Urinary bladder (tissue), 4 donors: Measurements from ENCODE around the gene SRP72. TPM values are rescaled to one million over a fixed set of nuclear protein-coding genes. Genes with fewer than 3 reads are reported as not detected.

ENCODE experiments used
- DNase-seq: peaks from one replicate; pipeline ENCODE4 v3.0.0-alpha.2; 2015; ENCODE audit errors: extremely low spot score
- H3K27ac ChIP-seq: one replicate; pipeline ENCODE4 v1.5.1; 2013; ENCODE audit warnings: low read depth, mild to moderate bottlenecking, moderate library complexity
- H3K36me3 ChIP-seq: one replicate; pipeline ENCODE4 v1.6.1; 2013; ENCODE audit warnings: mild to moderate bottlenecking, moderate library complexity; ENCODE audit not compliant: insufficient read depth
- H3K4me1 ChIP-seq: one replicate; pipeline ENCODE4 v1.6.1; 2013; ENCODE audit warnings: mild to moderate bottlenecking, moderate library complexity; ENCODE audit not compliant: insufficient read depth
- H3K4me3 ChIP-seq: one replicate; pipeline ENCODE4 v1.5.1; 2013; ENCODE audit warnings: low read depth, low read length
- WGBS: extraction: QIAGEN DNeasy Blood & Tissue Kit; methylation state at CpG from one replicate; pipeline ENCODE4 v1.1.7; 2013; 5-methylcytosine and 5-hydroxymethylcytosine counted together
- polyA plus RNA-seq: library from polyadenylated mRNA; stranded (reverse); fragments of 200-250 nt; gene quantifications from one replicate; pipeline ENCODE4 v1.2.3, GENCODE V29; 2013
- total RNA-seq: library from RNA; depleted of rRNA; stranded (reverse); fragments of >200 nt; gene quantifications from one replicate; pipeline ENCODE4 v1.2.3, GENCODE V29; 2014
- donor health status: healthy with polysubstance abuse.
- donor health status: healthy.

The SRP72 gene
- 70.4 TPM for total RNA-seq
- 47.6 TPM for polyA plus RNA-seq

- peak within 1 kb of the TSS; percentile 73 for H3K27ac ChIP-seq
- peaks cover 4% of the 10 kb centered on the region for H3K4me1 ChIP-seq
- DNase-seq, result peak; percentile 81
- H3K4me3 ChIP-seq, result peak within 1 kb of the TSS; percentile 92
- peaks cover 6% of the 10 kb centered on the region for H3K36me3 ChIP-seq
- WGBS, result under 1% methylated on average over 62 of the region's 62 CpGs
These were observed at the start of gene SRP72 for GRCh38 chr4:56467284-56468096. Gene SRP72 (plus strand): TSS chr4:56467617. CDS start chr4:56467636, 19 bp downstream.

- no peak for DNase-seq
- Histone ChIP-seq H3K36me3 (no peaks in the 10 kb centered on the region), H3K4me1 (no peaks in the 10 kb centered on the region), H3K4me3 (no peak overlapping the region), H3K27ac (no peak overlapping the region)
- 92% methylated on average over 5 of the region's 5 CpGs for WGBS
These were observed 43.2 kb upstream of the SRP72 start for GRCh38 chr4:56424176-56424575.

GRCh38 chr4:56424697-56425514, 42.5 kb upstream of the SRP72 start:
- WGBS, result 62% methylated on average over 5 of the region's 5 CpGs
- DNase-seq, result no peak
- H3K4me3 ChIP-seq, result no peak overlapping the region

GRCh38 chr4:56425518-56425917, 41.9 kb upstream of the SRP72 start:
- no peaks in the 10 kb centered on the region for H3K4me1 ChIP-seq
- DNase-seq, result no peak
- 86% methylated on average over 3 of the region's 3 CpGs for WGBS
- H3K27ac ChIP-seq, result no peak overlapping the region
- no peaks in the 10 kb centered on the region for H3K36me3 ChIP-seq
- no peak overlapping the region for H3K4me3 ChIP-seq

More at GRCh38 chr4:56424697-56425514, 42.5 kb upstream of the SRP72 start:
- H3K27ac ChIP-seq, result no peak overlapping the region
- no peaks in the 10 kb centered on the region for H3K36me3 ChIP-seq
- no peaks in the 10 kb centered on the region for H3K4me1 ChIP-seq

GRCh38 chr4:56426273-56426672, 41.1 kb upstream of the SRP72 start:
- 97% methylated on average over 6 of the region's 6 CpGs for WGBS
- DNase-seq, result no peak
- Histone ChIP-seq H3K36me3 (no peaks in the 10 kb centered on the region), H3K4me3 (no peak overlapping the region), H3K4me1 (no peaks in the 10 kb centered on the region), H3K27ac (no peak overlapping the region)

- H3K4me1 ChIP-seq, result no peaks in the 10 kb centered on the region
- no peak for DNase-seq
- no peak overlapping the region for H3K4me3 ChIP-seq
- H3K27ac ChIP-seq, result no peak overlapping the region
- 99% methylated on average over 1 of the region's 1 CpG for WGBS
- H3K36me3 ChIP-seq, result no peaks in the 10 kb centered on the region
These were observed 40.2 kb upstream of the SRP72 start for GRCh38 chr4:56427179-56427578.

- DNase-seq, result no peak
- WGBS, result 98% methylated on average over 2 of the region's 2 CpGs
These were observed 37.2 kb upstream of the SRP72 start for GRCh38 chr4:56430203-56430602.

GRCh38 chr4:56433280-56433679, 34.1 kb upstream of the SRP72 start:
- Histone ChIP-seq H3K4me1 (no peaks in the 10 kb centered on the region), H3K36me3 (no peaks in the 10 kb centered on the region), H3K4me3 (no peak overlapping the region), H3K27ac (no peak overlapping the region)
- DNase-seq, result no peak

More at GRCh38 chr4:56430203-56430602, 37.2 kb upstream of the SRP72 start:
- Histone ChIP-seq H3K36me3 (no peaks in the 10 kb centered on the region), H3K4me3 (no peak overlapping the region), H3K4me1 (no peaks in the 10 kb centered on the region), H3K27ac (no peak overlapping the region)

- Histone ChIP-seq H3K36me3 (no peaks in the 10 kb centered on the region), H3K27ac (no peak overlapping the region), H3K4me1 (no peaks in the 10 kb centered on the region), H3K4me3 (peak overlapping the region; percentile 62)
- DNase-seq, result no peak
- WGBS, result 3% methylated on average over 15 of the region's 15 CpGs
These were observed 32.7 kb upstream of the SRP72 start for GRCh38 chr4:56434599-56435139.

GRCh38 chr4:56435140-56435926, 32.1 kb upstream of the SRP72 start, which contains the start of gene PPAT:
Gene PPAT (minus strand): TSS chr4:56435615. CDS start chr4:56435477, 138 bp downstream.
- no peaks in the 10 kb centered on the region for H3K4me1 ChIP-seq
- DNase-seq, result peak; percentile 93
- under 1% methylated on average over 61 of the region's 61 CpGs for WGBS
- H3K27ac ChIP-seq, result peak within 1 kb of the TSS; percentile 82
- H3K36me3 ChIP-seq, result no peaks in the 10 kb centered on the region
- H3K4me3 ChIP-seq, result peak within 1 kb of the TSS; percentile 62

GRCh38 chr4:56438766-56439165, 28.7 kb upstream of the SRP72 start:
- DNase-seq, result no peak
- Histone ChIP-seq H3K4me3 (no peak overlapping the region), H3K36me3 (no peaks in the 10 kb centered on the region), H3K27ac (no peak overlapping the region), H3K4me1 (no peaks in the 10 kb centered on the region)
- WGBS, result 93% methylated on average over 2 of the region's 2 CpGs

GRCh38 chr4:56440983-56441382, 26.4 kb upstream of the SRP72 start:
- no peaks in the 10 kb centered on the region for H3K4me1 ChIP-seq

GRCh38 chr4:56444719-56445118, 22.7 kb upstream of the SRP72 start:
- Histone ChIP-seq H3K27ac (no peak overlapping the region), H3K4me1 (no peaks in the 10 kb centered on the region), H3K4me3 (no peak overlapping the region), H3K36me3 (no peaks in the 10 kb centered on the region)
- 91% methylated on average over 2 of the region's 2 CpGs for WGBS
- no peak for DNase-seq

More at GRCh38 chr4:56440983-56441382, 26.4 kb upstream of the SRP72 start:
- Histone ChIP-seq H3K36me3 (no peaks in the 10 kb centered on the region), H3K27ac (no peak overlapping the region), H3K4me3 (no peak overlapping the region)
- no peak for DNase-seq
- WGBS, result 94% methylated on average over 1 of the region's 1 CpG
